ENCODE results near the gene L3HYPDH. TPM values are rescaled to one million over a fixed set of nuclear protein-coding genes. Genes with fewer than 3 reads are reported as not detected.

Gene L3HYPDH
- total RNA-seq, 1 donor from 2014 or later = 19.5 TPM

DNA sequence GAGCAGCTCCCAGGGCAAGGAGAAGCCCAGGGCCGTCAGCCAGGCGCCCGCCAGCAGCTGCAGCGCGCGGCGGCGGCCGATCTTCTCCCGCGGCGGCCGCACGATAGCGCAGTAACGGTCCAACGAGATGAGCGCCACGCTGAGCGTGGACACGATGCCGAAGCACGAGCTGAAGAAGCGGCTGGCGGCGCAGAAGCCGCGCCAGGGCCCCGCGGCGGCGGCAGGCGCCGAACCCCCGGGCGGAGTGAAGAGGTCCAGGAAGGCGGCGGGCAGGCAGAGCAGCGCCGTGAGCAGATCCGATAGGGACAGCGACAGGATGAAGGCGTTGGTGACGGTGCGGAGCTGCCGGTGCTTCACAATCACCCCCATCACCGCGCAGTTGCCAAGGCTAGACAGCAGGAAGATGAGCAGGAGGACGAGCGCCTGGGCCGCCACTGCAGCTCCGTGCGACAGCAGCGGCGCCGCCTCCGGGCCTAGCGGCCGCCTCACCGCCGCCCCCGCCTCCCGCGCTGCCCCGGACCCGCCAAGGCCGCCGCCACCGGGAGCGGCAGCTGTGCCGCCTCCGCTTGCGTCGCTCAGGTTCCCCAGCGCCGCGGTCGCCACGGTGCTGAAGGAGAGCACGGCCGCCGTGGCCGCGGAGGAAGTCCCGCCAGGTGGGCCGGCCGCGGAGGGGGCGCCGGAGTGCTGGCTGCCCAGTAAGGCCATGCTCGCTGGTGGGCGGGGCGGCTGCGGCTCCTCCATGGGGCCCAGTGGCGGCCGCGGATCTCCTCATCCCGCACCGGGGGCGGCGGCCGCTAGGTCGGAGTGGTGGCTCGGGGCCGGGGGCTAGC lies 19.5 kb downstream of the L3HYPDH start:
- peaks cover 7% of the 10 kb centered on the region for H3K4me1 ChIP-seq
- peak; percentile 89 for ATAC-seq
- H3K4me3 ChIP-seq = peak overlapping the region; percentile 65
- H3K36me3 ChIP-seq = no peaks in the 10 kb centered on the region
- intact Hi-C loops (cut with DNase I) = no loop called here
- H3K27me3 ChIP-seq = no peaks in the 10 kb centered on the region
- peak overlapping the region; percentile 37 for H3K27ac ChIP-seq
- TF ChIP-seq, protein P1, sequence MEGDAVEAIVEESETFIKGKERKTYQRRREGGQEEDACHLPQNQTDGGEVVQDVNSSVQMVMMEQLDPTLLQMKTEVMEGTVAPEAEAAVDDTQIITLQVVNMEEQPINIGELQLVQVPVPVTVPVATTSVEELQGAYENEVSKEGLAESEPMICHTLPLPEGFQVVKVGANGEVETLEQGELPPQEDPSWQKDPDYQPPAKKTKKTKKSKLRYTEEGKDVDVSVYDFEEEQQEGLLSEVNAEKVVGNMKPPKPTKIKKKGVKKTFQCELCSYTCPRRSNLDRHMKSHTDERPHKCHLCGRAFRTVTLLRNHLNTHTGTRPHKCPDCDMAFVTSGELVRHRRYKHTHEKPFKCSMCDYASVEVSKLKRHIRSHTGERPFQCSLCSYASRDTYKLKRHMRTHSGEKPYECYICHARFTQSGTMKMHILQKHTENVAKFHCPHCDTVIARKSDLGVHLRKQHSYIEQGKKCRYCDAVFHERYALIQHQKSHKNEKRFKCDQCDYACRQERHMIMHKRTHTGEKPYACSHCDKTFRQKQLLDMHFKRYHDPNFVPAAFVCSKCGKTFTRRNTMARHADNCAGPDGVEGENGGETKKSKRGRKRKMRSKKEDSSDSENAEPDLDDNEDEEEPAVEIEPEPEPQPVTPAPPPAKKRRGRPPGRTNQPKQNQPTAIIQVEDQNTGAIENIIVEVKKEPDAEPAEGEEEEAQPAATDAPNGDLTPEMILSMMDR (IDR thresholded peaks at IDR 0.05) = no peak
- no peaks in the 10 kb centered on the region for H3K9me3 ChIP-seq
- DNase-seq = peak; percentile 83

DNA sequence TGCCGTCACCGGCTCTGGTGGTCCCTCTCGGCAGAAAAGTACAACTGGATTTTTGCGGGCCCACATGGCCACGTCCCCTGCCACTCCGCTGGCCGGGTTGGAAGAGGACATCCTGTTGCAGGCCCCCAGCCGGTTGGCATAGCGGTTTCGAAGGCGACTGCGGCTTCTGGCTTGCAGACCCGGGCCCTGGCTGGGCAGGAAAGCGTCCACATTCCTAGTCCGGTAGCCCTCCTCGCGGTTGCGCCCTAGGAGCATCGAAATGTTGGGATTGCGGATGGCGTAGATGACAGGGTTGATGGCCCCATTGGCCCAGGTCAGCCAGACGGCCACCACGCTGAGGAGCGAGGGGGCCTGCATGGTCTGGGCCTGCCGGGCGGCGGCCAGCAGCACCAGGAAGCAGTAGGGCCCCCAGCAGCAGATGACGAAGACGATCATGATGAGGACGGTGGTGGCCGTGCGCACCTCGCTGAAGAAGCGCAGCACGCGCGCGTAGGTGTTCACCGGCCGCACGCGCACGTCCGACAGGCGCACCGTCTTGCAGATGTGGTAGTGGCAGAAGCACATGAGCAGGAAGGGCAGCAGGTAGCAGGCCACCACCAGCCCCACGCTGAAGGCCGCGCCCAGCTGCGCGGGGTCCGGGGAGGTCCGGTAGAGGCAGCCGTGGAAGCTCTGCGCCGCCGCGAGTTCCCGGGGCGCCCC lies 20.3 kb downstream of the L3HYPDH start:
- Histone ChIP-seq H3K27ac (peak overlapping the region; percentile 37), H3K9me3 (no peaks in the 10 kb centered on the region), H3K27me3 (no peaks in the 10 kb centered on the region), H3K4me3 (peak overlapping the region; percentile 65), H3K4me1 (peaks cover 7% of the 10 kb centered on the region), H3K36me3 (no peaks in the 10 kb centered on the region)
- no peak for ATAC-seq
- intact Hi-C loops (cut with DNase I) = no loop called here
- DNase-seq = peak; percentile 68
- TF ChIP-seq, protein P1 (IDR thresholded peaks at IDR 0.05) = no peak

DNA sequence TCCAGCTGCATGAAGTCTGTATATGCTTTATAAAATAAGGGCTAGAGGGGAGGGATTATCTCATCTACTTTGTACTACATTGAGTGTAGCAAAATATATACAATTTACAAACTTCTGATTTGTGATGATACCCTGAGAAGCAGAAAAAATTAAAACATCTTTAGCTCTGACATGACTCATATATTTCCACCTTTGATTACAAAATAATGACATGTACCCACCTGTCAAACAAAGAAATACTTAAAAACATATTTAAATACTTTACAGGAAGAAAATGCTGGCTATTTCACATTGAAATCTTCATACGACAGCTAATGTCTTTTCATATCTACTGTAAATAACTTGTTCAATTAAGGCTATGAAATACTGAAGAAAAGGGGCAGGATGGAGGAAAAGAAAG lies 22.3 kb downstream of the L3HYPDH start:
- Histone ChIP-seq H3K4me1 (peaks cover 7% of the 10 kb centered on the region), H3K36me3 (no peaks in the 10 kb centered on the region), H3K4me3 (no peak overlapping the region), H3K27ac (no peak overlapping the region), H3K9me3 (no peaks in the 10 kb centered on the region), H3K27me3 (no peaks in the 10 kb centered on the region)
- DNase-seq = no peak
- TF ChIP-seq, protein P1 (IDR thresholded peaks at IDR 0.05) = no peak
- intact Hi-C loops (cut with DNase I) = no loop called here
- ATAC-seq = no peak

DNA sequence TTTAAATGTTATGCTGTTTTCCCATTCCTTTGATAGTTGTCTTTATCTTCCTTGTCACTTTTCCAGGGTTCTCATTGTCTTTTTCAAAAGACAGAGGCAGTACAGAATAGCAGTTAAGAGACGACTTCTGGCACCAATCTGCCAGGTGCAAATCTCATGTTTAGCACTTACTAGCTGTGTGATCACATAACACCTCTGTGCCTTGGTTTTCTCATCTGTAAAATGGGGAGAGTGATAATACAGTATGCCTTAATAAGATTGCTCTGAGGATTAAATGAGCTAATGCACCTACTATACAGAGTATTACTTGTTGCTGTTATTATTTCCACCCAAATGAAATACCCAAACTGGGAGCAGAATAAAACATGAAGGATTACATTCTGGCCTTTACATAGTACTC lies 23.8 kb downstream of the L3HYPDH start:
- Histone ChIP-seq H3K9me3 (no peaks in the 10 kb centered on the region), H3K4me1 (peaks cover 7% of the 10 kb centered on the region), H3K4me3 (no peak overlapping the region), H3K27ac (no peak overlapping the region), H3K27me3 (no peaks in the 10 kb centered on the region), H3K36me3 (no peaks in the 10 kb centered on the region)
- DNase-seq = no peak
- ATAC-seq = no peak
- TF ChIP-seq, protein P1 (IDR thresholded peaks at IDR 0.05) = no peak
- intact Hi-C loops (cut with DNase I) = no loop called here

DNA sequence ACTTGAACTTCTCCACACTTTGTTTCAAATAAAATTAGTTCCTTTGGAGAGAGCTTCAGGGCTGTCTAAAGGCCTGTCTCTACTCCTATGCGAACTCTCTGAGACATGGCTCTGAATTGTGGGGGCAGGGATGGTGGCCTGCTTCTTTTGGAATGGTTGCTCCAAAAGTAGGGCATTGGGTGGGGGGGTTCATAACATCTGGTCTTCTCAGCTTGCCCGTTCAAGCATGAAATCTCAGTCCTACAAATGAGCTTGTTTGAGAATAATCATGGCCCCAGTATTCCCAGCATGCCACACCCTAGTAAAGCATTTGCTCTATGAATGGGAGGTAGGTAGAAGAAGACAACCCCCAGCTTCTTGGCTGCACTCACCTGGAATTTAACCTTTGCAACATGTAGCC lies 25.7 kb downstream of the L3HYPDH start:
- Histone ChIP-seq H3K4me1 (no peaks in the 10 kb centered on the region), H3K27me3 (no peaks in the 10 kb centered on the region), H3K36me3 (no peaks in the 10 kb centered on the region), H3K9me3 (no peaks in the 10 kb centered on the region), H3K4me3 (no peak overlapping the region), H3K27ac (no peak overlapping the region)
- ATAC-seq (no peak), DNase-seq (no peak)
- TF ChIP-seq, protein P1 (IDR thresholded peaks at IDR 0.05) = no peak
- intact Hi-C loops (cut with DNase I) = no loop called here
